HG03139 (cell line): ENCODE results near the gene KIAA2012.
"Not testable (repeated sequence)": the region's sequence is repeated elsewhere in the genome, so short reads cannot be mapped to it uniquely, and the experiment has no call there.

Experiments
- ATAC-seq: cut with Tn5 transposase; IDR thresholded peaks from one replicate; pipeline ENCODE4 v1.9.1; 2021; ENCODE audit not compliant: unreplicated experiment

The KIAA2012 gene

DNA sequence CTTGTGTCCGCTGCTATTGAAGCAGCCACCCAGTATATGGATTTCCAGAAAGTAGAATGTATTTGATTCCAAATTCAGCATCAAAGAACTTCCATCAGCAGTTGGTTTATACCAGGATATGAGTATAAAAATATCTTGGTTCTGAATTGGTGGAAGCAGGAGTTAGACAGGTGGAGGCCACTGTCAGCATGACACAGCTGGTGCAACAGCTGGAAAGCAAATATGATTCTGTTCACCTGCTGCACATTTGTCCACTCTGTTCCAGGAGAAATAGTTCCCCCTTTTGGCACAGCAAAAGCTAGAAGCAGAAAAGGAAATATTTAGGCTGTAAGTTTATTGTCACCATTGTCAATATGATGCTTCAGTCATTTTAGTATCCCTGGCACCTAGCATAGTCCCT is 41.2 kb downstream of the KIAA2012 start:
- ATAC-seq = no peak

DNA sequence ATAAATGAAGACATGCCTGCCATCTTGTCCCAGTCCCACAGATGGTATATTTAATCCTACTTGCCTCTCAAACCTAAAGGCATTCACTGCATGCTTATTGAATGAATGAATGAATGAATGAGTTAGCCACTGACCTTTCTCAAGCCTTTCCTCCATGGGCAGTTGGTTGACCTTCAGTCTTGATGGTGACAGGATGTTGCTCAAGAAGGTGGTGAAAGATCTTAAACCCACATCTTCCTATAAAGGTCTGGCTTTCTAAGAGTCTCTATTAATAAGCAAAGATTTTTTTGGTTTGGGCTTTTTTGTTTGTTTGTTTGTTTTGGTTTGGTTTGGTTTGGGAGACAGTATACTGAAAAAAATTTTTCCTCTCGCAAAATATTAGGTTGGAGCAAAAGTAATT is 41.7 kb downstream of the KIAA2012 start:
- no peak for ATAC-seq

- no peak for ATAC-seq
Observed at GRCh38 chr2:202115479-202115971, 42.5 kb downstream of the KIAA2012 start.

DNA sequence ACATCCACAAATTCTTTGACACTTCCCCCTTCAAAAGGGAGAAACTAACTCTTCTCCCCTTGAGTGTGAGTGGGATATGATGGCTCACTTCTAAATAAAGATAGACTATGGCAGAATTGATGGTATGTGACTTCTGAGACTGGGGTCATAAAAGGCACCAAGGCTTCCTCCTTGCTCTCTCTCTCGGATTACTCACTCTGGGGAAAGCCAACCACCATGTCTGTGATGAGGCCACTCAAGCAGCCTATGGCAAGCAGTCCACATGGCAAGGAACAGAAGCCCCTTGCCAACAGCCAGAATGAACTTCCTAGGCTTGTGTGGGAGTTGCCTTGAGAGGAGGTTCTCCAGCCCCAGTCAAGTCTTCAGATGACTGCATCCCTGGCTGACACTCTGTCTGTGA is 43.6 kb downstream of the KIAA2012 start:
- ATAC-seq = no peak

DNA sequence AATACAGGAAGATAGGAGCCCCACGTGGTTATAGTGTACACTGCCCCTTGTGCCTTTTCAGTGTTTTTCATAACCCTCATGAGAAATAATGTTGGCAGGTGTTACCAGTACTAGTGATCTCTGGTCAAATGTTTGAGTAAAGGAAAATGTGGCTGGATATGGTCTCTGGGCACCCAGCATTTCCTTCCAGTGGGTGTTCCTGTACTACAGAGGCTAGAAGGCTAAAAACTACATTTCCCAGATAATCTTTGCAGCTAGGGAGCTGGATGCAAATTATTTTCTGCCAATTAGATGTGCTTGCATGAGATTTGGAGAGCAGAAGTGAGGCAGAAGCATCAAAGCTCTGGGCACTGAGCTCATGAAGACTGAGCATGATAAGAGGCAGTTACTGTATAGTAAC is 45.1 kb downstream of the KIAA2012 start:
- ATAC-seq = no peak

DNA sequence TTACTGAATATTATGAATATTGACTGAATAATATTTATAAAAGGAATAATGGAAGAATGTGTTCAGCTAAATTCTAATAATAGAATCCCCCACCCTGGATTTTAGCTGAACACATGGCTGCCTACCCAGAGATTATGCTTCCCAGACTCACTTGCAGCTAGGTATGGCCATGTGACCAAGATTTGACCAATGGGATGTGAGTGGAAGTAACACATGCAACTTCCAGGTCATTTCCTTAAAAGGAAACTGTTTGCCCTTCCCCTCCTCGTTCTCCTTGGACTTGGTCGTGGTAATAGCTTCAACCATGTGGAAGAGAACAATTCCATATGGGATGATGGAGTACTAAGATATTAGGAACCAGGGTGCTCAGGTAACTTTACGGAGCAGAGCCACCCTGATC is 47.8 kb downstream of the KIAA2012 start:
- ATAC-seq = no peak

- no peak for ATAC-seq
Observed at GRCh38 chr2:202121532-202122162, 48.6 kb downstream of the KIAA2012 start.

DNA sequence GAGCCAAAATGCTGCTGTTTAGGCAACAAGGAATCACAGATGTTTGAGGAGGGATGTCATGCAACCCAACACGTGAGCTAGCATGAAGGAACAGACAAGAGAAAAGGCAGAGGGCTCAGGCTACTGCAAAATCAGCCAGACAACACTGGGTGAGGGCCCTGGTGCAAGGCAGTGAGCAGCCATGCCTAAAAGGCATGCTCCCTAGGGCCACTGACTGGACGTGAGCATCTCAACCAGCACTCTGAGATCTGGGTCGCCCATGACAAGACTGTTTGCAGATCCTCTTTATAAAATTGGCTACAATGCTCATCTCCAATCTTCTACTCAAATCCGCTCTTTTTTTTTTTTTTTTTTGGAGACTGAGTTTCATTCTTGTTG is 49.1 kb downstream of the KIAA2012 start:
- ATAC-seq = no peak

DNA sequence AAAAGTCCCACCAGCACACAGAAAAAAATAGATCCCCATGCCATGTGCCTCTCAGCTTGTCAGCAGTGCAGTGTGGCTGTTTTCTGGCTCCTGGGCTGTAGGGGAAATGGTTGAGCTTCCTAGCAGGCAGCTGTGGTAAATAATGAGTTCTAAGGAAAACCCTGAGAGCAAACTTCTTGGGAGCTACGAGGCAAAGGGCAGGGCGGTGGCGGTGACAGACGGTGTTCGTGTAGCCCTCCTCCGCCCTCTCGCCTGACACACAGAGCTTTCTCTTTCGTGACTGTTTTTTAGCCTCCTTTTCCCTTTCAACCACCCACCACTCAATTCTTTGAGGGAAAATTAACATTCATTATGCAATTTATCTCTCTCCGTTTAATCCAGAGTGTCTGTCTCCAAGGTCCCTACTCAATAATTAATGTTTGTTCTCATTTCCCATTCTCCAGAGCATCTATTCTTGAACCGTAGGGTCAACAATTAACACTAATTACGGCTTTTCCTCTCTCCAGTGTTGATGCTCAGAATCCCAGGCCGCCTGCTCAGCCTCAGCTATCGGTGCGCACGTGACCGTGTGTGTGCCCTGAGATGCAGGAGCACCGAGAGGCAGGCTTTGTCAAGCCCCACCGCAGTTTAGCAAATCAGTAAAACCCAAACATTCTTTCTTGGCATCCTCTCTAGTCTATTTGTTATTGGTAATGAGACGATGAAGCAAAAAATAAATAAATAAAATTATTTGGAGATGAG is 50.1 kb downstream of the KIAA2012 start:
- ATAC-seq = no peak

DNA sequence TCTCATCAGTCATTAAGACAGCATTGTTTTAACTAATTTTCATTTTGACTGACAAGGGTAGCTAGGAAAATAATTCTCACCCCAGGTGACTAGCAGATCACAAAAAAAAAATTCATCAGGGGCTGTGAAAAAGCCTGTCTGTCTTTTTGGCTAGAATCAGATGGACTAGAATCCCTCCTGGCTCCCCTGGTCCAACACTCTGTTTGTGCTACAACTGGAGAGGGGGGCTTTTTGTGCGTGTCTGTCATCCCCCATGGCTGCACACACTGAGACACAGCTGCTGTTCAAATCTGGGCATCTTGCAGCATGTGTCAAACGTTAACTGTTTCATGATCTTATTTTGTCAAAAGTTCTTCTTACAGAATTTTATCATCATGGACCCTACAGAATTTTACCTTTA is 51.2 kb downstream of the KIAA2012 start:
- no peak for ATAC-seq

DNA sequence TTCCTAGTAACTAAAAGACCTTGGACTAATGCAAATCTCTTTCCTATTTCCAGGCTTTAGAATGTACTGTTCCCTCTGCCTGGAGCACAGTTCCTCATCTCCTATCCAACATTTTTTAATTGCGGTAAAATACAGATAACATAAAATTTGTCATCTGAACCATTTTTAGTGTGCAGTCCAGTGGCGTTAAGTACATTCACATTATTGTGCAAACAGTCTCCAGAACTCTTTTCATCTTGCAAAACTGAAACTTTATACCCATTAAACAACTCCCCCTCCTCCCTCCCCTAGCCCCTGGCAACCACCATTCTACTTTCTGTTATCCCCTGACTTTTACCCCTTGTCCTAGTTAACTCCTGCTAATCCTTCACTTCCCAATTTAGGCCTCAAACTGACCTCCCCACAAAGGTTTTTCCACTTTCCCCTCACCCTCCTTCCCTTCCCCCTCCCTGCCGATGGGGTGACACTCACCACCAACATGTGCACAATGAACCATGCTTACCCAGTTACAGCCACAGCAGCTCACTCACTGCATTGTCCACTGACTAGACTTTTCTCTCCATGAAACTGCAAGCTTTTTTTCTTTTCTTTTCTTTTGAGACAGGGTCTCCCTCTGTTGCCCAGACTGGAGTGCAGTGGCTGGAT is 54.8 kb downstream of the KIAA2012 start:
- ATAC-seq = no peak

- no peak for ATAC-seq
Observed at GRCh38 chr2:202129841-202130240, 56.8 kb downstream of the KIAA2012 start.

DNA sequence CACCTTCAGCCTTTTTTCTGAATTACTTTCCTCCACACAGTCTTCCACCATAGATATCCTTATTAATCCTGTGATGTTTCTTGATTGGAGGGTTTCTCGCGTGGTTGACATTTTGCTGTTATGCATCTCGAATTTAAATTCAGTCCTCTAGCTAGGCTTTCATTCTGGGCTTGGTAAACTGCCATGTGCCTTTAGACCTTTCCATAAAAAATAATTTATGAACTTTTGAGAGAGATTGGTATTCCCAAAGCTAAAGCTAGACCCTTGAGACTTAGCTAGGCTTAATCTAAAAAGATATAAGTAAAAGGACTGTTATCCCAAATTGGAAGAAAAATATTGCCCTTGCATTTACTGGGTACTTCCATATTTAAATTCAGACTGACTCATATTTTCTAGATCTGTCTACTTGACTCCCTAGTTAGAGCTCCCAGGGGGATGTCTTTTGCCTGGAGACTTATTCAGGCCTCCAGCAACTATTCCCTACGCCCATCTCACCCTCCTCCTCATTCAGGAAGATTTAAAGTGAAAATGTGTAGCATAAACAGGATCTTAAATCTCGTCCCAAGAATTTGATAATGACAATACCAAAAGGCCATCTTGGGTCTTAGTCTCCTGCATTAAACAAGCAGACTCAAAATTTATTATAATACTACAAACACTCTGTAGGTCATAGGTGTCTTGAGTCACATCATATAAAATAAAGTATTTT is 60.3 kb downstream of the KIAA2012 start:
- ATAC-seq = no peak

- no peak for ATAC-seq
Observed at GRCh38 chr2:202133909-202134265, 60.8 kb downstream of the KIAA2012 start.

DNA sequence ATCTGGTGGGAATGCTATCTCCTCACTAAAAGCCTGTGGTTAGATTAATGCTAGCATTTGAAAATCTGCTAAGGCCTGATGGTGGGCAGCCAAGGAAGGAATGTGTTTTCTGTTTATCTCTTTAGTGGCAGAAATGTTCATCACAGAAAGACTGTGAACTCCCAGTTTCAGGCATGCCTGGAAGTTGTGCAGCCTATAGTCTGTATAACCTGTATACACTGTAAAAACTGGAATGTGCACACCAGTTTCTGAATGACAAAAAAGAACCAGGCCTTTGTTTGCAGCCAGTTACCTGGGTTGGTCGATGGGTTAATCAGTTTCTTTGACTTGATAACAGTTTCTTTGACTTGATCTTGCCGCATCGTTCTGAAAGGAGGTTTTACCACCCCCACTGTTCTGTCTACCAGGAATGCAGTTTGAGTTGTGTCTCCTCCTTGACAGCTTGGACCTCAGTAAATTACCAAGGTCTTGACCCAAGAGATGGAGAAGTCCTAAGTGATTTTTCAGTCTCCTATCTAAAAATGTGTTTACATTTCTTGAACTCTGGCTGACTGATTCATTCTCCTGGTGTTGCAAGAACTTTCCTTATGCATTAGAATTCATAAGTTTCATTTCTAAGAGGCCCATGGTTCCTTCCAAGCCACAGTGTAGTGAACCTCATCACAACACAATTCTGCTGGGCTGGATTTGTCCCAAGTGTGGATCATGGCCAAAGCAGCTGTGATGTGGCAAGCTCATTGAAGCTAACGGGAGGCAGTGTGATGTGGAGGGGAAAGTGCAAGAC is 62.2 kb downstream of the KIAA2012 start:
- no peak for ATAC-seq

GRCh38 chr2:202136039-202136438 is 63.0 kb downstream of the KIAA2012 start:
- ATAC-seq = not testable (repeated sequence)

- no peak for ATAC-seq
Observed at GRCh38 chr2:202136526-202136925, 63.5 kb downstream of the KIAA2012 start.

- ATAC-seq = no peak
Observed at GRCh38 chr2:202140522-202141252, 67.6 kb downstream of the KIAA2012 start.

DNA sequence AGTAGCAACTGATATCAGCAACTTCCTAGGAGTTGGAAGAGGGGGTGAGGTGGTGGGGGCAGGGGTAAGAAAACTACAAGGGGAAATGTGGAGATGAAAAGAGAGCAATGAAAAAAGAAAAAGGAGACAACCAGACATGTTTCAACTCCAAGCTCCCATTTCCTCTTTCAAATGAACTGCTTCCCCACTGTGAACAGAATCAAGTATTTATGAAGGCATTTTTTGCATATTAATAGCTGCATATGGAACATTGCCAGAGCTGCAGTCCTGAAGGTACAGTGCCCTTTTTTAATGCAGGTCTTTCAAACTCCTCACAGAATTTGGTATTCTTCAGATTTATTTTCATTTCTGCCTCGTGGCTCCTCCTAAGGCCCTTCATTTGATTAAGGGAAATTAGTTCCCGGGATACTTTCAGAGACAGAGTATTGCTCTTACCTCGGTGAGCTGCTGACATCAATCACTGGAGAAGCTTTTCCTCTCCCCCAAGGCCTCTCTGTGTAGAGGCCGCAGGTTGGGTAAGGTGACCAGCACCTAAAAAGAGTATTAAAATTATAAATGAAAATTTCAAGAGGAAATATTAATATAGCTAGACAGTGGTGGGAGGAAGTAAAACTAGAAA is 68.4 kb downstream of the KIAA2012 start:
- no peak for ATAC-seq

DNA sequence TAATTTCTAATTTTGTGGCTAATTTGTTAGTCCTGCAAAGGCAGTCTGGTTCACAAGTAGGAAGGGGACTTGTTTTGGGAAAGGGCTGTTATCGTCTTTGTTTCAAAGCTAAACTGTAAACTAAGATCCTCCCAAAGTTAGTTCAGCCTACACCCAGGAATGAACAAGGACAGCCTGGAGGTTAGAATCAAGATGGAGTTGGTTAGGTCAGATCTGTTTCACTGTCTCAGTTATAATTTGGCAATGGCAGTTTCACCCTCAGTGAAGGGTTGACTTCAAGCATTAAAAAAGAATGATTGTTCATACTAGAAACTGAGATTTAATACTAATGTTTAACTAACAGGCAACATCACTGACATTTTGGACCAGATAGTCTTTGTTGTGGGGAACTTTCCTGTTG is 69.5 kb downstream of the KIAA2012 start:
- no peak for ATAC-seq
